Testis (tissue), 3 donors: ENCODE data around the gene FRMD4B. TPM values are rescaled to one million over a fixed set of nuclear protein-coding genes. Genes with fewer than 3 reads are reported as not detected.

ENCODE experiments used
- DNase-seq: peaks from one replicate; pipeline ENCODE4 v3.0.0-alpha.2; 2019
- H3K27ac ChIP-seq, 2 donors: fragments of 200-600 bp; sonication (generic); one replicate each; pipeline ENCODE4 v1.5.1; 2019
- H3K27me3 ChIP-seq: fragments of 200-600 bp; sonication (generic); one replicate; pipeline ENCODE4 v1.5.1; 2019
- H3K36me3 ChIP-seq: fragments of 200-600 bp; sonication (generic); one replicate; pipeline ENCODE4 v1.5.1; 2017; ENCODE audit warnings: low read depth; ENCODE audit errors: missing control alignments
- H3K4me1 ChIP-seq: fragments of 200-600 bp; sonication (generic); one replicate; pipeline ENCODE4 v1.5.1; 2019
- H3K4me3 ChIP-seq, 2 donors: fragments of 200-600 bp; sonication (generic); one replicate each; pipeline ENCODE4 v1.5.1; 2017 to 2019
- H3K9me3 ChIP-seq: fragments of 200-600 bp; sonication (generic); one replicate; pipeline ENCODE4 v1.5.1; 2017
- CTCF ChIP-seq, 3 experiments: fragments of 450-650 bp in 2 of 3; fragments of 200-600 bp in 1 of 3; sonication (generic) in 1 of 3; IDR thresholded peaks; one replicate each; pipeline ENCODE4 v1.5.1; 2016 to 2019; ENCODE audit warnings: antibody characterized with exemption in 3 of 3, mild to moderate bottlenecking in 2 of 3, moderate library complexity in 1 of 3
- POLR2A ChIP-seq: fragments of 450-650 bp; IDR thresholded peaks from one replicate; pipeline ENCODE4 v1.6.1; 2017; ENCODE audit warnings: antibody characterized with exemption, mild to moderate bottlenecking, moderate library complexity
- WGBS, 2 donors: methylation state at CpG; one replicate each; pipeline ENCODE4 v1.1.5; 2018; 5-methylcytosine and 5-hydroxymethylcytosine counted together
- intact Hi-C: fragments of 100-400 bp; cut with DNase I; formaldehyde crosslinking; loops from one replicate; pipeline ENCODE4 v1.15.1; 2023; ENCODE audit warnings: low total_unique reads
- polyA plus RNA-seq: library from polyadenylated mRNA; stranded (reverse); fragments of 350-450 nt; fragmentation: Illumina TruSeq; extraction: RNeasy Lipid Tissue Mini Kit (QIAGEN cat#74804); gene quantifications from one replicate; pipeline ENCODE4 v1.2.3, GENCODE V29; 2014; ENCODE audit warnings: low read depth, low replicate concordance; ENCODE audit not compliant: insufficient read depth
- total RNA-seq, 2 donors: library from RNA; depleted of rRNA; stranded (reverse); fragments of >200 nt; gene quantifications; one replicate each; pipeline ENCODE4 v1.2.3, GENCODE V29; 2016

The FRMD4B gene
- total and polyA plus RNA-seq, 3 donors from 2014 or later: 10.2 to 17.8 (median 13.7) TPM

- H3K27ac ChIP-seq: no peak overlapping the region
- 91 to 92% methylated on average over 1 of the region's 1 CpG for WGBS, 2 donors
- H3K4me1 ChIP-seq: no peaks in the 10 kb centered on the region
- no peak for DNase-seq
- H3K36me3 ChIP-seq: no peaks in the 10 kb centered on the region
- intact Hi-C loops: loop anchor here (10.0 kb wide), 1 partner anchor 258 kb away; no protein-coding TSS in a partner anchor
- no peak for TF ChIP-seq POLR2A
- TF ChIP-seq CTCF (IDR thresholded peaks at IDR 0.05): no peak
- no peaks in the 10 kb centered on the region for H3K27me3 ChIP-seq
- H3K9me3 ChIP-seq: no peaks in the 10 kb centered on the region
- no peak overlapping the region for H3K4me3 ChIP-seq
These were observed 36.9 kb upstream of the FRMD4B start for GRCh38 chr3:69422751-69423150.

GRCh38 chr3:69420781-69421520, 35.1 kb upstream of the FRMD4B start:
- H3K4me3 ChIP-seq: no peak overlapping the region
- H3K4me1 ChIP-seq: no peaks in the 10 kb centered on the region
- DNase-seq: no peak
- no peak for TF ChIP-seq CTCF (IDR thresholded peaks at IDR 0.05)
- TF ChIP-seq POLR2A: no peak
- no peaks in the 10 kb centered on the region for H3K9me3 ChIP-seq
- 51 to 61% methylated on average over 5 of the region's 5 CpGs for WGBS, 2 donors
- H3K27me3 ChIP-seq: no peaks in the 10 kb centered on the region
- no peaks in the 10 kb centered on the region for H3K36me3 ChIP-seq
- H3K27ac ChIP-seq: no peak overlapping the region
- intact Hi-C loops: loop anchor here (10.0 kb wide), 1 partner anchor 256 kb away; no protein-coding TSS in a partner anchor

GRCh38 chr3:69419276-69419675, 33.4 kb upstream of the FRMD4B start:
- Histone ChIP-seq H3K9me3 (no peaks in the 10 kb centered on the region), H3K4me3 (no peak overlapping the region), H3K27me3 (no peaks in the 10 kb centered on the region), H3K27ac (no peak overlapping the region), H3K36me3 (no peaks in the 10 kb centered on the region), H3K4me1 (no peaks in the 10 kb centered on the region)
- no peak for DNase-seq
- TF ChIP-seq CTCF (IDR thresholded peaks at IDR 0.05) (no peak), POLR2A (no peak)
- intact Hi-C loops: no loop called here
- 89 to 95% methylated on average over 3 of the region's 3 CpGs for WGBS, 2 donors

- Histone ChIP-seq H3K4me3 (no peak overlapping the region), H3K36me3 (no peaks in the 10 kb centered on the region), H3K9me3 (no peaks in the 10 kb centered on the region), H3K27me3 (no peaks in the 10 kb centered on the region), H3K27ac (no peak overlapping the region), H3K4me1 (no peaks in the 10 kb centered on the region)
- DNase-seq: no peak
- no peak for TF ChIP-seq CTCF (IDR thresholded peaks at IDR 0.05)
- TF ChIP-seq POLR2A: no peak
- 92 to 95% methylated on average over 5 of the region's 5 CpGs for WGBS, 2 donors
- intact Hi-C loops: no loop called here
These were observed 31.7 kb upstream of the FRMD4B start for GRCh38 chr3:69417541-69418078.
